SK-N-MC (cell line): ENCODE data around the gene ADPGK.
"Not testable (repeated sequence)": the region's sequence is repeated elsewhere in the genome, so short reads cannot be mapped to it uniquely, and the experiment has no call there.

Experiments used
- DNase-seq: peaks from one replicate; pipeline ENCODE4 v3.0.0-alpha.2; 2011; ENCODE audit warnings: low read depth, low spot score
- H3K27ac ChIP-seq: fragments of 200-600 bp; sonication (generic); 2 replicates; pipeline ENCODE4 v1.5.1; 2016; ENCODE audit warnings: mixed run types
- H3K36me3 ChIP-seq: fragments of 200-600 bp; sonication (generic); 2 replicates; pipeline ENCODE4 v1.6.1; 2017; ENCODE audit warnings: antibody characterized with exemption, low read length, mixed read lengths; ENCODE audit not compliant: insufficient read depth
- H3K4me3 ChIP-seq: fragments of 200-600 bp; sonication (generic); 2 replicates; pipeline ENCODE4 v1.5.1; 2016
- H3K9ac ChIP-seq: fragments of 200-600 bp; sonication (generic); 2 replicates; pipeline ENCODE4 v1.8.0; 2017; ENCODE audit warnings: mixed run types, mixed read lengths; ENCODE audit not compliant: insufficient read length
- H3K9me3 ChIP-seq: fragments of 200-600 bp; sonication (generic); 2 replicates; pipeline ENCODE4 v1.6.1; 2017; ENCODE audit warnings: low read depth, mild to moderate bottlenecking, antibody characterized with exemption, low read length, moderate library complexity, mixed read lengths
- EZH2 ChIP-seq: fragments of 200-600 bp; sonication (generic); IDR thresholded peaks from one replicate; pipeline ENCODE4 v1.6.1; 2017; ENCODE audit warnings: antibody characterized with exemption
- FOXP2 ChIP-seq: optimal IDR thresholded peaks from 2 replicates; pipeline ENCODE3; 2011; ENCODE audit warnings: mild to moderate bottlenecking, moderate library complexity; ENCODE audit not compliant: insufficient read depth; ENCODE audit errors: extremely low read length, control extremely low read depth
- POLR2AphosphoS5 ChIP-seq: IDR thresholded peaks from 2 replicates; pipeline ENCODE4 v1.6.1; 2012; ENCODE audit warnings: mild to moderate bottlenecking, low read depth, low read length, borderline replicate concordance

ADPGK gene

GRCh38 chr15:72809329-72809728 lies 25.8 kb upstream of the ADPGK start:
- H3K27ac ChIP-seq, result no peak overlapping the region
- no peak overlapping the region for H3K9ac ChIP-seq
- H3K4me3 ChIP-seq, result no peak overlapping the region
- TF ChIP-seq POLR2AphosphoS5 (no peak), EZH2 (no peak), FOXP2 (no peak)
- DNase-seq, result no peak
- no peaks in the 10 kb centered on the region for H3K9me3 ChIP-seq
- H3K36me3 ChIP-seq, result no peaks in the 10 kb centered on the region

GRCh38 chr15:72807346-72807745 lies 23.8 kb upstream of the ADPGK start:
- not testable (repeated sequence) for H3K9ac ChIP-seq, H3K27ac ChIP-seq, H3K4me3 ChIP-seq, H3K36me3 ChIP-seq, H3K9me3 ChIP-seq, DNase-seq

DNA sequence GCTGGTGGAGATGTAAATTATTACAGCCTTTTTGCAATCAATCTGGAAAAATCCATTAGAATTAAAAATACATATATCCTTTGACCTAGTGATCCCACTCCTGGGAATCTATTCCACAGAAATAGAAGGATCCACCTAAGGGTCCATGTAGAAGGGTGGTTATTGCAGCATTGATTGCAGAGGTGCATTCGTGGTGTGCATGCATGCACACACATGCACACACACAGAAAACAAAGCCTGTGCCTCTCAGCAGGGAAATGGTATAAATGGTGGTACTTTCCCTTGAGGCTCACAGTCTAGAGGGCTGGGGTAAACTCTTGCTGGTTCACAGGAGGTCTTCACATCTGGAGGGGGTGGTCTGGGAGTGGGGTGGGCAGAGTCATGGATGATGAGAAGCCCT lies 19.4 kb upstream of the ADPGK start:
- no peak overlapping the region for H3K27ac ChIP-seq
- H3K36me3 ChIP-seq, result no peaks in the 10 kb centered on the region
- no peak for DNase-seq
- TF ChIP-seq FOXP2, result no peak
- TF ChIP-seq POLR2AphosphoS5, result no peak
- no peak for TF ChIP-seq EZH2
- no peaks in the 10 kb centered on the region for H3K9me3 ChIP-seq
- H3K9ac ChIP-seq, result no peak overlapping the region
- H3K4me3 ChIP-seq, result no peak overlapping the region

DNA sequence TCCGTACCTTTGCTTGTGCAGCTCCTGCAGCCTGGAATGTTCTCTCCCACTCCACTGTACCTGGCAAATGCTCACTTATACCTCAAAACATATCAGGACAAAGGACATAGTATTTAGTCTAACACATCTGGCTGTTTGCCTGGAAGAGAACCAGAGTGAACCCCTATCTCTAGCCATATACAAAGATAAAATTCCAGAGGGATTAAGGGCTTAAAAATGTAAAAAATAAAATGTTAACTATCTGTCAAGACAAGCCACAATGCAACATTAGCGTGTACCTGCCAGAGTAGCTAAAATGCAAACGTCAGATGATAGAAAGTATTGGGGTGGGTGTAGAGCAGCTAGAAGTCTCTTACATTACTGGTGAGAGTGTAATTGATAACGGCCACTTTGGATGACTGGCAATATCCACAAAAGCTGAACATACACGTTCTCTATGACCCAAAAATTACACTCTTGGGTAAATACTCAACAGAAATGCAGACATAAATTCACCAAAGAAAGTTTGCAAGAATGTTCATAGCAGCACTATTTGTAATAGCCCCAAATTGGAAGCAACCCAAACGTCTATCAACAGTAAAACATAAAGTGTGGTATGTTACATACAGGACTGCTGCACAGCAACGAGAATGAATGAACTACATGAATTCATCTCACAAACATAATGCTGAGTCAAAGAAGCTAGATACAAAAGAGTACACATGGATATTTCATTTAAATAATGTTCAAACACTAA lies 18.2 kb upstream of the ADPGK start:
- no peak for DNase-seq
- Histone ChIP-seq H3K27ac (no peak overlapping the region), H3K9me3 (no peaks in the 10 kb centered on the region), H3K9ac (no peak overlapping the region), H3K4me3 (no peak overlapping the region), H3K36me3 (no peaks in the 10 kb centered on the region)
- TF ChIP-seq POLR2AphosphoS5, result no peak
- no peak for TF ChIP-seq EZH2
- TF ChIP-seq FOXP2, result no peak

- TF ChIP-seq POLR2AphosphoS5 (no peak), EZH2 (no peak)
- Histone ChIP-seq H3K9ac (no peak overlapping the region), H3K36me3 (no peaks in the 10 kb centered on the region), H3K27ac (no peak overlapping the region), H3K9me3 (no peaks in the 10 kb centered on the region), H3K4me3 (no peak overlapping the region)
- DNase-seq, result no peak
These were observed 17.4 kb upstream of the ADPGK start for GRCh38 chr15:72800833-72801481.

DNA sequence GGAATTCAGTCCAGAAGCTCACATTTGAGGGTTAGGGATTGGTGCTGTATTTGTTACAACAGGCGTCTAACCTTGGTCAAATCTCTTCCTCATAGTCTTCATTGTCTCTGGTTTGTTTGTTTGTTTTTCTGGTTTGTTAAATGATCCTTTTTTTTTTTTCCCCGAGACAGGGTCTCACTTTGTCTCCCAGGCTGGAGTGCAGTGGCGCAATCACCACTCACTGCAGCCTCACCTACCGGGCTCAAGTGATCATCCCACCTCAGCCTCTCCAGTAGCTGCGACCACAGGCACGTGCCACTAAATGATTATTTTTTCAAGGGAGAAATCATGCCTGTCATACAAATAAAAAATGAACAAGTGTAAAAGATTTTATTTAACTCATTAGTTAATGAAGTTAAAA lies 14.3 kb upstream of the ADPGK start:
- no peak for DNase-seq
- Histone ChIP-seq H3K4me3 (no peak overlapping the region), H3K36me3 (no peaks in the 10 kb centered on the region), H3K9me3 (no peaks in the 10 kb centered on the region), H3K27ac (no peak overlapping the region), H3K9ac (no peak overlapping the region)
- TF ChIP-seq POLR2AphosphoS5, result no peak
- TF ChIP-seq EZH2, result no peak
- TF ChIP-seq FOXP2, result no peak

- no peak for TF ChIP-seq EZH2
- no peak for TF ChIP-seq POLR2AphosphoS5
- TF ChIP-seq FOXP2, result no peak
- peak overlapping the region; percentile 79 for H3K4me3 ChIP-seq
- no peak for DNase-seq
- no peaks in the 10 kb centered on the region for H3K36me3 ChIP-seq
- H3K27ac ChIP-seq, result no peak overlapping the region
- no peak overlapping the region for H3K9ac ChIP-seq
- no peaks in the 10 kb centered on the region for H3K9me3 ChIP-seq
These were observed 13.8 kb upstream of the ADPGK start for GRCh38 chr15:72797338-72797689.

DNA sequence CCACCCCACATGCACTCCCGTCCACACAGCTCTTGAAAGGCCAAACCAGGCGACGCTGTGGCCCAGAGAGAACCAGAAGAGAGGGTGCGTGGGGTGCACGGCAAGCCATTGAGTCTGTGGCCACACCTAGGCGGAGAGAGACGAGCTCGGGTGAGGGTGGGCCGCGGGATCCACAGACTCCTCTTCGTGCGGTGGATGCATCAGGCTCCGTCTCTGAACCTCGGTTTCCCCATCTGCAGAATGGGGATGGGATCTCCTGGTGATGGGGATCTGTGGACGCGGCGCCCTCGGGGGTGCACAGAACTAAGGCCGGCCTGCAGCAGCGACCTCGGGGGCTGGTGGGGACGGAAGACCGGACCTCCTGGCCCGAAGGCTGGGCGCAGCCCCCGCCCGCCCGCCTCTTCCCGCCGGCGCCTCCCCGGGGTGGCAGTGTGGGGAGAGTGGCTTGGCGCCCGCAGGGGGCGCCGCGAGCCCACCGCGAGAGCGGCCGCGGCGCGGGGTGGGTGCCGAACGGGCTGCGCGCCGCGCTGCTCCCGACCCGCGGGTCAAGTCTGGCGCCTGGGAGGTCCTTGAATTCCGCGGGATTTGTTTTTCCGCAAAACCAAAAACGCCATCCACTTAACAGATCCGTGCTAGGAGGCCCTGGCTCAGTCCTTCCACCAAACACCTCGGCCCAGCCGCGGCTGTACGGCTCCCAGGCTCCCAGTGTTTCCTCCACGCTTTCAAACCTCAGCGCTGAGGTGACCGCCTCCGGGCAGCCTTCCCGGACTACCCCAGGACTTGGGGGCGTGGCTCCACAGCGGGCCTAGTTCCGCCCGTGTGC lies 13.2 kb upstream of the ADPGK start:
- TF ChIP-seq POLR2AphosphoS5 (no peak), EZH2 (no peak), FOXP2 (no peak)
- H3K36me3 ChIP-seq, result no peaks in the 10 kb centered on the region
- H3K4me3 ChIP-seq, result peak overlapping the region; percentile 79
- H3K9ac ChIP-seq, result peak overlapping the region; percentile 45
- H3K9me3 ChIP-seq, result no peaks in the 10 kb centered on the region
- no peak overlapping the region for H3K27ac ChIP-seq
- DNase-seq, result no peak

DNA sequence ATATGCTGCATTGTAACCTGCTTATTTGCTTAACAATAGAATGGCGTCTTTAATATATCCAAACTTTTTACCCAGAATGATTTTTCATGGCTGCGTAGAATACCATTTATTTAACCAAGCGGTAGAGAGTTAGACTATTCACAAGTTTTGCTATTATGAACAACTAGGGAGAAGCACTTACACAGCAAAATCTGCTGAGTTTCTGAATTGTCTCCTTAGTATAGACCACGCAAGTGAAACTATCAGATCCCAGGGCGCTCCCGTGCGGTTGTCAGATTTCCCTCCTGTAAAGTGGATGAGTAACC lies 12.6 kb upstream of the ADPGK start:
- TF ChIP-seq FOXP2, result no peak
- no peak for TF ChIP-seq EZH2
- TF ChIP-seq POLR2AphosphoS5, result no peak
- Histone ChIP-seq H3K27ac (no peak overlapping the region), H3K9me3 (no peaks in the 10 kb centered on the region), H3K36me3 (no peaks in the 10 kb centered on the region), H3K9ac (no peak overlapping the region), H3K4me3 (peak overlapping the region; percentile 79; the same call in 1 of the 2 replicates)
- no peak for DNase-seq
